ENCODE measurements around the gene PHAF1.
"Not testable (repeated sequence)": the region's sequence is repeated elsewhere in the genome, so short reads cannot be mapped to it uniquely, and the experiment has no call there.

Gene PHAF1

GRCh38 chr16:67104845-67105244 lies 4.9 kb upstream of the PHAF1 start:
- DNase-seq (ENCODE audit: low read depth, low spot score), result no peak

- DNase-seq (ENCODE audit: low read depth, low spot score), result no peak
Observed at GRCh38 chr16:67105246-67105645, 4.5 kb upstream of the PHAF1 start.

GRCh38 chr16:67105881-67106280 lies 3.9 kb upstream of the PHAF1 start:
- DNase-seq (ENCODE audit: low read depth, low spot score), result no peak

- DNase-seq (ENCODE audit: low read depth, low spot score), result no peak
Observed at GRCh38 chr16:67108489-67108888, 1.3 kb upstream of the PHAF1 start.

GRCh38 chr16:67108931-67109406 lies 772 bp upstream of the PHAF1 start:
- no peak for DNase-seq (ENCODE audit: low read depth, low spot score)

- DNase-seq (ENCODE audit: low read depth, low spot score), result no peak
Observed at GRCh38 chr16:67111951-67112444, 2.3 kb downstream of the PHAF1 start.

- DNase-seq (ENCODE audit: low read depth, low spot score), result no peak
Observed at GRCh38 chr16:67112591-67113399, 3.1 kb downstream of the PHAF1 start.

GRCh38 chr16:67114793-67115192 lies 5.1 kb downstream of the PHAF1 start:
- DNase-seq (ENCODE audit: low read depth, low spot score), result no peak

GRCh38 chr16:67115639-67116038 lies 5.9 kb downstream of the PHAF1 start:
- DNase-seq (ENCODE audit: low read depth, low spot score), result no peak

- DNase-seq (ENCODE audit: low read depth, low spot score), result no peak
Observed at GRCh38 chr16:67116388-67117311, 6.9 kb downstream of the PHAF1 start.

- no peak for DNase-seq (ENCODE audit: low read depth, low spot score)
Observed at GRCh38 chr16:67117716-67118115, 8.0 kb downstream of the PHAF1 start.

- DNase-seq (ENCODE audit: low read depth, low spot score), result no peak
Observed at GRCh38 chr16:67120025-67120424, 10.3 kb downstream of the PHAF1 start.

- not testable (repeated sequence) for DNase-seq (ENCODE audit: low read depth, low spot score)
Observed at GRCh38 chr16:67122799-67123198, 13.1 kb downstream of the PHAF1 start.

- no peak for DNase-seq (ENCODE audit: low read depth, low spot score)
Observed at GRCh38 chr16:67128417-67128816, 18.7 kb downstream of the PHAF1 start.

- no peak for DNase-seq (ENCODE audit: low read depth, low spot score)
Observed at GRCh38 chr16:67128887-67129286, 19.1 kb downstream of the PHAF1 start.

GRCh38 chr16:67129422-67129821 lies 19.7 kb downstream of the PHAF1 start:
- DNase-seq (ENCODE audit: low read depth, low spot score), result no peak

GRCh38 chr16:67137605-67138004 lies 27.9 kb downstream of the PHAF1 start:
- no peak for DNase-seq (ENCODE audit: low read depth, low spot score)

GRCh38 chr16:67141391-67141790 lies 31.6 kb downstream of the PHAF1 start:
- DNase-seq (ENCODE audit: low read depth, low spot score), result no peak

GRCh38 chr16:67142342-67142741 lies 32.6 kb downstream of the PHAF1 start:
- DNase-seq (ENCODE audit: low read depth, low spot score), result no peak

GRCh38 chr16:67144943-67145342 lies 35.2 kb downstream of the PHAF1 start:
- no peak for DNase-seq (ENCODE audit: low read depth, low spot score)

GRCh38 chr16:67145746-67146145 lies 36.0 kb downstream of the PHAF1 start:
- no peak for DNase-seq (ENCODE audit: low read depth, low spot score)
